NCI-H2196 treated with DMSO at 0.1 percent for 48 hours (cell line): ENCODE data around the gene SLC13A3.
A peak's percentile ranks its signal among the peaks of the same experiment; 100 is the strongest.

Experiments used
- DNase-seq: peaks from one replicate; lab custom pipeline; 2025; ENCODE audit not compliant: unreplicated experiment; lab: John Stamatoyannopoulos, UW

SLC13A3 gene

GRCh38 chr20:46582648-46583047 lies 68.6 kb downstream of the SLC13A3 start:
- DNase-seq, result no peak

- no peak for DNase-seq
Measured at GRCh38 chr20:46581391-46581790, 69.9 kb downstream of the SLC13A3 start.

GRCh38 chr20:46580613-46581205 lies 70.5 kb downstream of the SLC13A3 start:
- no peak for DNase-seq

- DNase-seq, result no peak
Measured at GRCh38 chr20:46578745-46579144, 72.5 kb downstream of the SLC13A3 start.

GRCh38 chr20:46576774-46577395 lies 74.4 kb downstream of the SLC13A3 start:
- no peak for DNase-seq

GRCh38 chr20:46575937-46576461 lies 75.3 kb downstream of the SLC13A3 start:
- no peak for DNase-seq

- DNase-seq, result no peak
Measured at GRCh38 chr20:46575394-46575793, 75.9 kb downstream of the SLC13A3 start.

- DNase-seq, result no peak
Measured at GRCh38 chr20:46573788-46574584, 77.3 kb downstream of the SLC13A3 start.

GRCh38 chr20:46573234-46573633 lies 78.0 kb downstream of the SLC13A3 start:
- DNase-seq, result no peak

GRCh38 chr20:46572790-46573189 lies 78.5 kb downstream of the SLC13A3 start:
- DNase-seq, result no peak

GRCh38 chr20:46572153-46572552 lies 79.1 kb downstream of the SLC13A3 start:
- peak; percentile 78 for DNase-seq

GRCh38 chr20:46571418-46571817 lies 79.8 kb downstream of the SLC13A3 start:
- DNase-seq, result no peak

- DNase-seq, result no peak
Measured at GRCh38 chr20:46570956-46571355, 80.3 kb downstream of the SLC13A3 start.

- DNase-seq, result no peak
Measured at GRCh38 chr20:46569961-46570360, 81.3 kb downstream of the SLC13A3 start.

- DNase-seq, result peak; percentile 85
Measured at GRCh38 chr20:46568570-46569129, 82.6 kb downstream of the SLC13A3 start.

GRCh38 chr20:46566125-46566524 lies 85.1 kb downstream of the SLC13A3 start:
- DNase-seq, result no peak

- DNase-seq, result no peak
Measured at GRCh38 chr20:46564241-46564957, 86.9 kb downstream of the SLC13A3 start.

- no peak for DNase-seq
Measured at GRCh38 chr20:46563860-46564221, 87.4 kb downstream of the SLC13A3 start.

- no peak for DNase-seq
Measured at GRCh38 chr20:46563170-46563859, 87.9 kb downstream of the SLC13A3 start.

GRCh38 chr20:46562373-46563169 lies 88.7 kb downstream of the SLC13A3 start:
- no peak for DNase-seq
